Skeletal muscle tissue (tissue), 4 donors: ENCODE data around the gene ZNF74. TPM values are rescaled to one million over a fixed set of nuclear protein-coding genes. Genes with fewer than 3 reads are reported as not detected.

Source experiments
- H3K27ac ChIP-seq: one replicate; pipeline ENCODE4 v1.7.0; 2013; ENCODE audit warnings: mild to moderate bottlenecking, low read depth, low read length, inconsistent platforms
- H3K27me3 ChIP-seq, 3 donors: one replicate each; pipeline ENCODE4 v1.7.0; 2013; ENCODE audit warnings: low read length in 3 of 3; ENCODE audit not compliant: control insufficient read depth in 3 of 3, insufficient read depth in 3 of 3
- H3K36me3 ChIP-seq, 3 donors: one replicate each; pipeline ENCODE4 v1.7.0; 2013; ENCODE audit warnings: low read length in 3 of 3; ENCODE audit not compliant: control insufficient read depth in 3 of 3, insufficient read depth in 3 of 3
- H3K4me1 ChIP-seq, 3 donors: one replicate each; pipeline ENCODE4 v1.7.0; 2013; ENCODE audit warnings: low read length in 3 of 3, mild to moderate bottlenecking in 3 of 3; ENCODE audit not compliant: control insufficient read depth in 3 of 3, insufficient read depth in 3 of 3
- H3K4me3 ChIP-seq, 3 donors: one replicate each; pipeline ENCODE4 v1.7.0; 2013; ENCODE audit warnings: low read length in 3 of 3
- H3K9ac ChIP-seq, 3 donors: one replicate each; pipeline ENCODE4 v1.7.0; 2013; ENCODE audit warnings: low read length in 3 of 3, mild to moderate bottlenecking in 3 of 3, moderate library complexity in 2 of 3, low read depth in 1 of 3
- H3K9me3 ChIP-seq, 3 donors: one replicate each; pipeline ENCODE4 v1.7.0; 2013; ENCODE audit warnings: low read length in 3 of 3; ENCODE audit not compliant: control insufficient read depth in 3 of 3
- total RNA-seq: library from RNA; depleted of rRNA; stranded (reverse); fragments of >200 nt; gene quantifications from one replicate; pipeline ENCODE4 v1.2.3, GENCODE V29; 2014
- donor health status: Osteomylitis.

Gene ZNF74
- total RNA-seq, 1 donor from 2014 or later: 9.9 TPM

DNA sequence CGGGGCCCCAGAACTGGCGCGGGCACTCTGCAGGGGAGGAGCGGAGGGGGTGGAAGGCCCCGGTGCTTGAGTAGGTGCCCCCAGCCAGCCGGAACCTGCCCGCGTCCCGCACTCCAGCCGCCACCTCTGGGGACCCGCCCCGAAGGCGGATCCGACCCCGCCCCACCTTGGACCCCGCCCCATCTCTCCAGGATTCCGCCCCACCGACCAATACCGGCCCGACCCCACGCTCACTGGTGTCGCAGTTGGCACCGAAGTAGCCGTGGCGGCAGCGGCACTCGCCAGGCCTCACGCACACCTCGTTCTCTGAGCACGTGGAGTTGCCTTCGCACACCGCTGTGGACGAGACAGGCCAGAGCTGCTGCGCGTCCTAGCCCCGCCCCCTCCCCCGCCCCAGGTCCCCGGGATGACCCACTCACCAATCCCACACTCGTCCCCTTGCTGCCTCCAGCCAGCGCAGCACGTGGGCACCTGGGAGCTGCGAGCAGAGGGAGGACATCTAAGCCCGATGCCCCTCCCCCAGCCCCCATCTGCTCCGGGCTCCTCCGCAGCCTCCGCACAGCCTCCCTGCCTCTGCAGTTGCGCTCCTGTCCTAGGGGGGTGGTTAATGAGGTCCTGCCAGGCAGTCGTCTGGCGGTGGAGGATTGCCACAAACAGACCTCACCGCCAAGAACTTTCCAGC is 37.7 kb downstream of the ZNF74 start:
- Histone ChIP-seq H3K36me3 (peaks cover 0 to 4% (median 3%) of the 10 kb centered on the region in 3 donors), H3K9me3 (no peaks in the 10 kb centered on the region), H3K4me1 (peaks cover 9 to 19% (median 18%) of the 10 kb centered on the region in 3 donors), H3K27me3 (peaks cover 34 to 42% (median 39%) of the 10 kb centered on the region in 3 donors), H3K4me3 (peak overlapping the region in 2 of 3 donors; percentile 68 to 70), H3K27ac (no peak overlapping the region), H3K9ac (peak overlapping the region in 1 of 3 donors; percentile 66)

DNA sequence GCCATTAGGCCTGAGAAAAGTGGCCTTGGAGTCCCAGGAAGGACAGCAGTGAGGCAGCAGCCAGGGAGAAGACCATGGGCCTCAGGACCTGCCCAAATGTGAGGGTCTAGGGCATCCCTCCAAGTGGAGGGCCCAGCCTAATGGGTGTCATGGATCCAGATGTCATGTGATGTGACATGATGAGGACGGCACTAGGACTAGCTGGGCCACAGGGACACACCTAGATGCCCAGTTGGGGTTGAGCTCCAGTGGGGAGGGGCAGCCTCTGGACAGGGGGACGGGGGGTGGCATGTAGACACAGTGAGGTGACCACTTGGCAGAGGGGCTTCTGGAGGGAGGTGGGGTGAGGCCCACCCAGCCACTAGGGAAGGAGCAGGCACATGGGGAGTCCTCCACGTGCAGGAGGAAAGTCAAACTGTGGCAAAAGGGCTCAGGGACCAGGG is 38.3 kb downstream of the ZNF74 start:
- peaks cover 40 to 48% (median 45%) of the 10 kb centered on the region in 3 donors for H3K27me3 ChIP-seq
- no peak overlapping the region for H3K9ac ChIP-seq
- no peaks in the 10 kb centered on the region for H3K9me3 ChIP-seq
- H3K4me1 ChIP-seq: peaks cover 9 to 25% (median 24%) of the 10 kb centered on the region in 3 donors
- peaks cover 0 to 4% (median under 1%) of the 10 kb centered on the region in 3 donors for H3K36me3 ChIP-seq
- no peak overlapping the region for H3K27ac ChIP-seq
- no peak overlapping the region for H3K4me3 ChIP-seq

DNA sequence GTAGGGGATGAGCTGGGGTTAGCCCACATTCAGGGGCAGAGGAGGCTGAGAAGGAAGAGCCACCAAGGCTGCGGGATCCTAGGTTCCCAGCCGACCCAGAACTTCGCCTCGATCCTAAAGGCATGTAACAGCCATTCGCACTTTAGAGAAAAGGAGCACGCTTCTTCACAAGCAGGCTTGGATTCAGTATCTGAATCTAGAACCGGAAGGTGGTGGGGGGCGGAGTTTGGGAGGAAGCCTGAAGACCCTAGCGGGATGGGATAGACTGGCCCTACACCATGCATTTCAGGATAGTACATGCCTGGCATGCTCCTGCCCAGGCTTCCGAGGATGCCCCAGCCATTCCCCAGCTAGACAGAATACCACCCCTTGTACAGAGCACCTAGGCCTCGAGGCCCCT is 39.2 kb downstream of the ZNF74 start:
- peaks cover 0 to 4% (median 0%) of the 10 kb centered on the region in 3 donors for H3K36me3 ChIP-seq
- H3K9ac ChIP-seq: no peak overlapping the region
- H3K27ac ChIP-seq: no peak overlapping the region
- H3K9me3 ChIP-seq: no peaks in the 10 kb centered on the region
- H3K4me3 ChIP-seq: no peak overlapping the region
- peaks cover 45 to 53% (median 48%) of the 10 kb centered on the region in 3 donors for H3K27me3 ChIP-seq
- peaks cover 9 to 30% (median 29%) of the 10 kb centered on the region in 3 donors for H3K4me1 ChIP-seq

DNA sequence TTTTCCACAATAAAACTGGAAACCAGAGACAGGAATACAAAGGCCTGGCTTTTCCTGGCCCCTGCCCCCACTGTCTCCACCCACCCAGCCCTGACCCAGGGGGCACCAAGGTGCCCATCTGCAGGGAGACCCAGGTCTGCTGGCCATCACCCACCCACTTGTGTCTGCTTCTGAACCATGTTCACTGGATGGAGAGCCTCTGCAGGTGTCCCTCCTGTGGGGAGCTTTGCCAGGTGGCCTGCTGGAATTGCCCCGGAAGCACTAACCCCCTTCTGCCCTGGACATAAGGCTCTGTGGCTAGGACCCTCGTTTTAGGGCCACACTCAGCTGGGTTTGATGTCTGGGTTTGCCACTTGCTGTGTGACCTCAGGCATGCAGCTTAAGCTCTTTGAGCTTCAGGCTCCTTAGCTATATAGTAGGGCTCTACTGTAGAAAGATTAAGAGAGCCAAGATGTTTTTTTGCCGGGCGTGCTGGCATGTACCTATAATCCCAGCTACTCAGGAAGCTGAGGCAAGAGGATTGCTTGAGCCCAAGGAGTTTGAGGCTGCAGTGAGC is 39.8 kb downstream of the ZNF74 start:
- H3K27me3 ChIP-seq: peaks cover 48 to 59% (median 50%) of the 10 kb centered on the region in 3 donors
- no peak overlapping the region for H3K4me3 ChIP-seq
- H3K27ac ChIP-seq: no peak overlapping the region
- peaks cover 13 to 36% (median 33%) of the 10 kb centered on the region in 3 donors for H3K4me1 ChIP-seq
- H3K9me3 ChIP-seq: no peaks in the 10 kb centered on the region
- no peak overlapping the region for H3K9ac ChIP-seq
- H3K36me3 ChIP-seq: peaks cover 0 to 3% (median 0%) of the 10 kb centered on the region in 3 donors

DNA sequence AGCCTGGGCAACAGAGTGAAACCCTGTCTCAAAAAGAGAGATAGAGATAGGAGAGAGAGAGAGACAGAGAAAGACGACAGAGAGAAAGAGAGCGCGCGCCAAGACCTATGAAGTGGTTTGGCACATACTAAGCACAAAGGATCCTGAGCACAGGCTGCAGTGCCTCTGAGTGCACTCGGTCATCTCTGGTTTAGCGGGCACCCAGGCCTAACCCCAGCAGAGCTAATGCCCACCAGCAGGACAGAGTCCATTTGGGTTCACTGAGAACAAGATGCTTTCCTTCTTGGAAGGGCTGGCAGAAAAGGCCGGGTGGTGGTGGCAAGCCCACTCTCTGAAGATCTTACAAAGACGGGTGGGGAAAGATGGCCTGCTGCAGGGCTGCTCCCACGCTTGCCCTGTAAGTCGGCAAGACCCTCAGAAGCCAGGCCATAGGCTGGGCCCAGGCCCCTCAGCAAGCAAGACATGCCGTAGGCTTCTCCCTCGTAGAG is 40.4 kb downstream of the ZNF74 start:
- H3K4me3 ChIP-seq: no peak overlapping the region
- no peaks in the 10 kb centered on the region for H3K36me3 ChIP-seq
- no peak overlapping the region for H3K9ac ChIP-seq
- H3K9me3 ChIP-seq: no peaks in the 10 kb centered on the region
- H3K4me1 ChIP-seq: peaks cover 14 to 37% (median 37%) of the 10 kb centered on the region in 3 donors
- H3K27ac ChIP-seq: no peak overlapping the region
- peaks cover 48 to 61% (median 53%) of the 10 kb centered on the region in 3 donors for H3K27me3 ChIP-seq

DNA sequence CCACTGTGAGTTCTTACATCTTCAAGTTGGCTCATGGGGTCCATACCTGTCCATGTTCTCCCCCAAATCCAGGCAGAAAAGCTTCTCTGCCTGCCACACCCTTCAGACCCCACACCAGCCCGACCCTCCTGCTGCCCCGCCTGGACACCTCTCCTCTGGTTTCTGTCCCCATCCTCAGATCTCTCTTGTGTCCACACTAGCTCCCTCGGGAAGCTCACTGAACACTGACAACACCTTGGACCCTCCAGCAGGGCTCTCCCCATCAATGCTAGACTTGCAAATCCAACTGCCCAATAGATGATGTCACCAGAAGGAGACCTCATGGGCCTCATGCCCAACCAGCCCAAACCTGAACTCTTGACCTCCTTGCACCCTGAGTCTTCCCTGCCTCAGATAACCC is 40.8 kb downstream of the ZNF74 start:
- no peaks in the 10 kb centered on the region for H3K36me3 ChIP-seq
- no peak overlapping the region for H3K4me3 ChIP-seq
- H3K9ac ChIP-seq: no peak overlapping the region
- H3K27ac ChIP-seq: no peak overlapping the region
- peaks cover 48 to 61% (median 53%) of the 10 kb centered on the region in 3 donors for H3K27me3 ChIP-seq
- H3K9me3 ChIP-seq: no peaks in the 10 kb centered on the region
- H3K4me1 ChIP-seq: peaks cover 14 to 37% (median 37%) of the 10 kb centered on the region in 3 donors

DNA sequence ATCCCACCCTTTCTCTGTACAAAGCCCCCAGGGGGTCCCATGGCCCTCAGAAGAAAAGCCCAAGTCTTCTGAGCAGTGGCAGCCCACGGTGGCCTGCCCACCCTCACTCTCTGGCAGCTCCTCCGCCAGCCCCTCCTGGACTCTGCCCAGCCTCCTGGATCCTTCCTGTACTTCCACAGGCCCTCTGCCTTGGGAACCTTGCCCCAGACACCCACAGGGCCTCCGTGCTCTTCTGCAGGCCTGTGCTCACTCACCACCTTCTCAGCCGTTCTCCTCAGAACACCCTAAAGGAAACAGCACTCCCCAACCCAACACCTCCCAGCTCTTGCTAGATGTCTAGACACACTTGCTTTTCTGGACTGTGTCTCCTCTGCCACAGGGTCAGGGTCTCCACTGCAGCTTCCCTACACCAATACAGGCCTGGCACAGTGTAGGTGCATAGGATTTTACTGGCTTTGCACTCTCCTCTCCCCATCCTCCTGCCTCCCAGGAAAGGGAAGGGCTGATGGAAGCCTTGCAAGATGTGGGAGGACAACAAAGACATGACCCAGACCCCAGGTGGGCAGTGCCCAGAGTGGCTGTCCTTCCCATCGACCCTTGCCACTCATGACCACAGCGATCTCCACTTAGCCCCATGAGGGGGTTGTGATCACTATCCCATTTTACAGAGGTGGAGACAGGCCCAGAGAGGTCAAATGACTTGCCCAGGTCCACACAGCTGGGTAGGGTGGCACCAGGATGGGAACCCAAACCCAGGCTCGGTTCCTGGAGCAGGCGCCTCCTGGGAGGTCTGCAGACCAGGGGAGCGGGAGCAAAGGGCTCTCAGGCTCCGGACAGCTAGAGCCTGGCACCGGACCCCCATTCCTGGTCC is 41.7 kb downstream of the ZNF74 start:
- Histone ChIP-seq H3K9ac (peak overlapping the region in 2 of 3 donors; percentile 12 to 33), H3K9me3 (no peaks in the 10 kb centered on the region), H3K4me3 (peak overlapping the region; percentile 4 to 38 (median 35)), H3K36me3 (no peaks in the 10 kb centered on the region), H3K4me1 (peaks cover 14 to 34% (median 33%) of the 10 kb centered on the region in 3 donors), H3K27ac (peak overlapping the region; percentile 14), H3K27me3 (peaks cover 44 to 55% (median 47%) of the 10 kb centered on the region in 3 donors)

DNA sequence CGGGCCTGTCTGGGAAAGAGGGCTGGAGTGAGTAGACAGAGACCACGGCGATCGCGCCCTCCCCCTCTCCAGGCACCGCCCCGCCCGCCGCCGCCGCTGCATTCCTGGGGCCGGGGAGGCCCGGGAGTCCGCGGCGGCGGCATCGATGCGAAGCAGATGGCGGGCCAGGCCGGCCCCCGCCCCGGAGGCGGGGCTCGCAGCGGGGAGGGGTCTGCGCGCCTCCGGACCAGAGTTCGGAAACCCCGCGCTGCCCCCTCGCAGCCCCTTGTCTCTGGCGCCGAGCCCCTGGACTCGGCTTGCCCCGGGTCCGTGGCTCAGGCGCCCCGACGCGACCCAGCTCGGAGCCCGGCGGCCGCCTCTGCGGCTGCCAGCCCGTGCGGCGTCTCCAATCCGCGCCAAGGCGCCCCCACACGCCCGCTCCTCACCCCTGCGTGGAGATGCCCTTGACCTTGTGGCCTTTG is 42.4 kb downstream of the ZNF74 start:
- Histone ChIP-seq H3K36me3 (no peaks in the 10 kb centered on the region), H3K27me3 (peaks cover 38 to 50% (median 44%) of the 10 kb centered on the region in 3 donors), H3K4me1 (peaks cover 11 to 28% (median 26%) of the 10 kb centered on the region in 3 donors), H3K9me3 (no peaks in the 10 kb centered on the region), H3K4me3 (peak overlapping the region; percentile 58 to 74 (median 73)), H3K9ac (peak overlapping the region in 2 of 3 donors; percentile 33 to 38), H3K27ac (peak overlapping the region; percentile 62)

DNA sequence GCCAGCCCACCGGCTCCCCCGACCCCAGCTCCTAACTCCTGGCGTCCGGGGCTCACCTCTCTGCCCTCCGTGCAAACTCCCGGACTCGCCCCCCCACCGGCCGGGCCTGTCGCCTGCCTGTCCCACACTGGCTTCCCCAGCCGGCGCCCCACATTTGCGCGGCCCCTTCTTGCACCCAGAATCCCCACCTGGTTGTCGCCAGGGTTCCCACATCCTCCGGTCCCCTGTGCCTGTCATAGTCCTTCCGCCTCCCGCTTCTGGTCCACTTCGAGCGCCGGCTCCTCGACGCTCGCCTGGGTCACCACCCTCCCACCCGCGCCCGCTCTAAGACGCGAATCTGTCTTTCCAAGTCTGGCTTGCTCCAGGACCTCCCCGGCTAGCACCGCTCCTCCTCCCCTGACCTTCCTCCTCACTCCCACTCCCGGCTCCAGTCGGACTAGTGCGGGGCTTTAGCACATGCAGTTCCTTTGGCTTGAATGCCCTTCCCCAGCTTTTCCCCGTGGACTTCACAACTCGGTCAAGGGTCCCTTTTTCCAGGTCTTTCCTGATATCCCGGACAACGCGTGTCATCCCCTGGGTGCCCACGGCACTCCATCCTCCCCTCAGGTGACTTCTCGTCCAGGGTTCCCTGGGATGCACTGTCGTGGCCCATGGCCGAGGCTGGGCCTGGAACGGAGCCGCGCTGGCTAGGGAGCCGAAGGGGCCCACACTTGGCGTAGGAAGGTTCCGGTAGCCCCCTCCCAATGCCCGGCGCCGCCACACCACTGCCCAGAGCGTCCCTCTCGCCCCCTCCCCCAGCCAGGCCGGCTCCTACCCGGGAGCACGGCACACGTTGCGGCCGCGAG is 43.0 kb downstream of the ZNF74 start:
- Histone ChIP-seq H3K36me3 (peaks cover 1 to 3% (median 2%) of the 10 kb centered on the region in 3 donors), H3K9ac (peak overlapping the region; percentile 38 to 66 (median 40)), H3K4me3 (peak overlapping the region; percentile 58 to 74 (median 73)), H3K27ac (peak overlapping the region; percentile 62), H3K27me3 (peaks cover 32 to 47% (median 41%) of the 10 kb centered on the region in 3 donors), H3K4me1 (peaks cover 11 to 28% (median 27%) of the 10 kb centered on the region in 3 donors), H3K9me3 (no peaks in the 10 kb centered on the region)
